GM12878 (cell line): Measurements from ENCODE around the gene SLX9. TPM values are rescaled to one million over a fixed set of nuclear protein-coding genes. Genes with fewer than 3 reads are reported as not detected.

ENCODE experiments used
- ATAC-seq: fragments of 200-7000 bp; cut with Tn5 transposase; 3 replicates; pipeline ENCODE4 v1.9.1; 2020; ENCODE audit warnings: mild to moderate bottlenecking, moderate library complexity
- BruUV-seq: library from RNA; stranded (reverse); fragments of 400-500 nt; replicated peaks from 2 replicates; lab custom pipeline; 2021; lab: Mats Ljungman, UMichigan
- CTCF ChIA-PET: fragments of 300-600 bp; sonication (Branson Sonifier 250); formaldehyde crosslinking; extraction: SDS; loops from one replicate; lab custom pipeline; 2021; ENCODE audit warnings: inconsistent platforms; lab: Yijun Ruan, JAX
- POLR2A ChIA-PET: fragments of 350-600 bp; formaldehyde crosslinking; extraction: SDS; loops from one replicate; lab custom pipeline; 2021; ENCODE audit warnings: inconsistent platforms; lab: Charles Lee
- RAD21 ChIA-PET: fragments of 300-600 bp; sonication (Branson Sonifier 250); formaldehyde crosslinking; loops from one replicate; lab custom pipeline; 2023; ENCODE audit warnings: antibody characterized with exemption; ENCODE audit not compliant: unreplicated experiment; lab: Charles Lee
- SMC1A ChIA-PET: fragments of 300-600 bp; sonication (Branson Sonifier 250); formaldehyde crosslinking; loops from one replicate; lab custom pipeline; 2023; ENCODE audit not compliant: unreplicated experiment, uncharacterized antibody; lab: Charles Lee
- DNase-seq: peaks from one replicate; pipeline ENCODE4 v3.0.0-alpha.2; 2011; ENCODE audit warnings: low read depth, low spot score
- FAIRE-seq: peaks from 3 replicates; lab custom pipeline; 2011; peaks lifted over from hg19 to GRCh38; lab: Jason Lieb, UNC
- H2AFZ ChIP-seq: 2 replicates; pipeline ENCODE4 v1.6.0; 2011; ENCODE audit warnings: low read depth, low read length, control low read depth; ENCODE audit not compliant: control insufficient read depth
- H3K27ac ChIP-seq: 2 replicates; pipeline ENCODE4 v1.5.1; 2011; ENCODE audit warnings: control low read depth; ENCODE audit not compliant: control insufficient read depth, insufficient read depth
- H3K27me3 ChIP-seq, 2 experiments: replicated peaks in 1 of 2; 2 replicates each; pipeline versions ENCODE4 v1.6.0 to v1.6.1; 2011; ENCODE audit warnings: low read length in 1 of 2; ENCODE audit not compliant: control insufficient read depth in 2 of 2, insufficient read depth in 2 of 2
- H3K36me3 ChIP-seq, 2 experiments: 2 replicates each; pipeline ENCODE4 v1.5.1; 2011; ENCODE audit warnings: low read length in 1 of 2; ENCODE audit not compliant: control insufficient read depth in 2 of 2, insufficient read depth in 2 of 2
- H3K4me1 ChIP-seq: 2 replicates; pipeline ENCODE4 v1.6.1; 2011; ENCODE audit warnings: mild to moderate bottlenecking, low read length, moderate library complexity, mixed read lengths; ENCODE audit not compliant: control insufficient read depth, insufficient read depth
- H3K4me2 ChIP-seq: 2 replicates; pipeline ENCODE4 v1.6.0; 2011; ENCODE audit warnings: control low read depth; ENCODE audit not compliant: control insufficient read depth, insufficient read depth
- H3K4me3 ChIP-seq: fragments of 200-600 bp; sonication (generic); 2 replicates; pipeline ENCODE4 v1.5.1; 2016
- H3K79me2 ChIP-seq: 2 replicates; pipeline ENCODE4 v1.6.0; 2011; ENCODE audit warnings: low read length; ENCODE audit not compliant: control insufficient read depth, insufficient read depth
- H3K9ac ChIP-seq: 2 replicates; pipeline ENCODE4 v1.8.0; 2011; ENCODE audit warnings: low read length, control low read depth, mixed read lengths; ENCODE audit not compliant: control insufficient read depth, insufficient read depth
- H3K9me3 ChIP-seq: replicated peaks from 3 replicates; pipeline ENCODE4 v1.5.1; 2011; ENCODE audit warnings: mild to moderate bottlenecking, low read length; ENCODE audit not compliant: control insufficient read depth, insufficient read depth
- H4K20me1 ChIP-seq: 2 replicates; pipeline ENCODE4 v1.6.0; 2011; ENCODE audit not compliant: control insufficient read depth, insufficient read depth
- BCLAF1 ChIP-seq: fragments of 450-650 bp; IDR thresholded peaks from 2 replicates; pipeline ENCODE4 v1.6.1; 2017; ENCODE audit warnings: antibody characterized with exemption, mild to moderate bottlenecking, moderate library complexity
- CEBPZ ChIP-seq: fragments of 150-350 bp; IDR thresholded peaks from 2 replicates; pipeline ENCODE4 v1.6.1; 2016; ENCODE audit warnings: low read depth, low read length
- CREB1 ChIP-seq: IDR thresholded peaks from 2 replicates; pipeline ENCODE4 v1.6.1; 2012; ENCODE audit warnings: low read depth, mild to moderate bottlenecking, inconsistent platforms
- JUND ChIP-seq: IDR thresholded peaks from 2 replicates; pipeline ENCODE4 v1.6.1; 2012; ENCODE audit warnings: low read depth, mild to moderate bottlenecking, low read length, improper control_type of control experiment, moderate library complexity
- LARP7 ChIP-seq: fragments of 450-650 bp; IDR thresholded peaks from 2 replicates; pipeline ENCODE4 v1.6.1; 2017; ENCODE audit warnings: mild to moderate bottlenecking
- NBN ChIP-seq: fragments of 450-650 bp; IDR thresholded peaks from 2 replicates; pipeline ENCODE4 v1.6.1; 2016
- PAX8 ChIP-seq: fragments of 450-650 bp; IDR thresholded peaks from 2 replicates; pipeline ENCODE4 v1.6.1; 2017; ENCODE audit warnings: mild to moderate bottlenecking, moderate library complexity
- SREBF1 ChIP-seq: IDR thresholded peaks from 2 replicates; pipeline ENCODE4 v1.6.1; 2012; ENCODE audit warnings: mild to moderate bottlenecking, low read length
- SRF ChIP-seq, 2 experiments: IDR thresholded peaks; 2 replicates each; pipeline ENCODE4 v1.6.1; 2011; ENCODE audit warnings: low read depth in 2 of 2, low read length in 2 of 2, mild to moderate bottlenecking in 1 of 2, moderate library complexity in 1 of 2
- SUPT20H ChIP-seq: IDR thresholded peaks from 2 replicates; pipeline ENCODE4 v1.6.1; 2011; ENCODE audit warnings: low read depth, mild to moderate bottlenecking, low read length, moderate library complexity, borderline replicate concordance; ENCODE audit not compliant: control insufficient read depth
- ZBTB33 ChIP-seq: fragments of 450-650 bp; IDR thresholded peaks from 2 replicates; pipeline ENCODE4 v1.6.1; 2017; ENCODE audit warnings: mild to moderate bottlenecking
- ZNF622 ChIP-seq: fragments of 450-650 bp; IDR thresholded peaks from 2 replicates; pipeline ENCODE4 v1.6.1; 2017; ENCODE audit warnings: mild to moderate bottlenecking, inconsistent platforms
- WGBS: methylation state at CpG from one replicate; pipeline ENCODE4 v1.1.6; 2016; ENCODE audit warnings: low lambda C conversion rate; ENCODE audit not compliant: insufficient replicate concordance, insufficient coverage; ENCODE audit errors: missing lambda C conversion rate; 5-methylcytosine and 5-hydroxymethylcytosine counted together
- in situ Hi-C: fragments of 300-500 bp; cut with MboI; formaldehyde crosslinking; loops from 9 replicates; pipeline ENCODE4 v1.14.3; 2018; ENCODE audit warnings: mixed read lengths
- intact Hi-C: fragments of 100-400 bp; cut with micrococcal nuclease; formaldehyde crosslinking; loops from one replicate; pipeline ENCODE4 v1.14.2; 2022; ENCODE audit not compliant: unreplicated experiment
- polyA plus RNA-seq, 11 experiments: library from polyadenylated mRNA; depleted of rRNA in 4 of 11; unstranded in 6 of 11; stranded (reverse) in 5 of 11; fragments of >200 nt; fragmentation: Nextera tagmentation in 4 of 11; fragmentation: Illumina TruSeq in 1 of 11; extraction: Ambion mirVana in 4 of 11; extraction: Trizol in 1 of 11; gene quantifications; 1 replicate in 1 of 11; 2 replicates in 10 of 11; pipeline versions ENCODE4 v1.2.1 to v1.2.3, GENCODE V29; 2011 to 2016; ENCODE audit warnings: inconsistent platforms in 2 of 11, missing spikeins in 2 of 11, low read depth in 1 of 11
- total RNA-seq, 4 experiments: library from RNA; depleted of rRNA in 3 of 4; stranded (reverse); fragments of >200 nt in 3 of 4; fragmentation: Illumina TruSeq in 1 of 4; extraction: Trizol in 1 of 4; gene quantifications; 2 replicates each; pipeline versions ENCODE4 v1.2.1 to v1.2.3, GENCODE V29; 2013 to 2021

SLX9 gene
- total and polyA plus RNA-seq, 10 of the 15 experiments (the other 5 are each of a cell fraction or from before 2014, with no cell fraction given): 0.69 to 81.3 (median 33.9) TPM

GRCh38 chr21:44996983-44997936 is 57.4 kb downstream of the SLX9 start (continued):
- TF ChIP-seq ZBTB33: no peak

GRCh38 chr21:44998086-44998620 is 58.3 kb downstream of the SLX9 start:
- Histone ChIP-seq H3K27ac (no peak overlapping the region), H3K4me1 (no peaks in the 10 kb centered on the region), H3K4me2 (no peak overlapping the region), H2AFZ (no peak overlapping the region), H3K9ac (no peak overlapping the region), H4K20me1 (no peaks in the 10 kb centered on the region), H3K36me3 (no peaks in the 10 kb centered on the region), H3K9me3 (no peaks in the 10 kb centered on the region), H3K27me3 (peaks cover 3 to 4% of the 10 kb centered on the region in 2 experiments; a peak in 3 of 4 replicates), H3K79me2 (no peaks in the 10 kb centered on the region), H3K4me3 (no peak overlapping the region)
- intact Hi-C loops: no loop called here
- RAD21 ChIA-PET: no interaction called here
- FAIRE-seq (no peak), ATAC-seq (no peak; the same call in 2 of the 3 replicates), DNase-seq (no peak)
- POLR2A ChIA-PET: no interaction called here
- in situ Hi-C loops: no loop called here
- 18% methylated on average over 10 of the region's 10 CpGs for WGBS
- BruUV-seq: no TSS peak
- CTCF ChIA-PET: no interaction called here
- SMC1A ChIA-PET: no interaction called here
- TF ChIP-seq CREB1 (no peak), PAX8 (no peak), CEBPZ (no peak), SREBF1 (no peak), SUPT20H (no peak), BCLAF1 (no peak), ZNF622 (no peak), JUND (no peak), LARP7 (no peak), SRF (IDR thresholded peaks at IDR 0.05; ENCODE audit: low read depth in 2 of 2, low read length in 2 of 2) (no peak), NBN (no peak)
